Endothelial cell of umbilical vein (primary cell): Measurements from ENCODE around the gene TLCD5.

ENCODE experiments used
- CTCF ChIP-seq, 2 donors: IDR thresholded peaks; 1 replicate in 1 of 2; 2 replicates in 1 of 2; pipeline ENCODE4 v1.5.1; 2011; ENCODE audit warnings: low read length in 2 of 2, mild to moderate bottlenecking in 2 of 2, moderate library complexity in 2 of 2, control low read depth in 1 of 2, inconsistent platforms in 1 of 2, low read depth in 1 of 2; ENCODE audit not compliant: insufficient read depth in 1 of 2; ENCODE audit errors: extremely low read depth in 1 of 2
- EZH2 ChIP-seq: IDR thresholded peaks from 2 replicates; pipeline ENCODE4 v1.6.1; 2012; ENCODE audit warnings: borderline replicate concordance, low read depth, mild to moderate bottlenecking, moderate library complexity, low read length, inconsistent platforms; ENCODE audit not compliant: severe bottlenecking
- JUN ChIP-seq: IDR thresholded peaks from 2 replicates; pipeline ENCODE4 v1.6.1; 2011; ENCODE audit warnings: borderline replicate concordance, low read depth; ENCODE audit not compliant: insufficient read length, insufficient read depth
- MYC ChIP-seq: IDR thresholded peaks from one replicate; pipeline ENCODE4 v1.6.1; 2011; ENCODE audit warnings: mild to moderate bottlenecking, low read depth, low read length
- POLR2AphosphoS5 ChIP-seq: IDR thresholded peaks from 2 replicates; pipeline ENCODE4 v1.6.1; 2012; ENCODE audit warnings: low read depth, mild to moderate bottlenecking, control low read depth, low read length, moderate library complexity; ENCODE audit not compliant: insufficient read depth

GRCh38 chr11:120336641-120337354, 11.7 kb downstream of the TLCD5 start:
- TF ChIP-seq CTCF (IDR thresholded peaks at IDR 0.05; ENCODE audit: extremely low read depth in 1 of 2, insufficient read depth in 1 of 2, low read depth in 1 of 2, low read length in 2 of 2) (no peak), POLR2AphosphoS5 (no peak), JUN (no peak), EZH2 (no peak), MYC (no peak)
